Ishikawa (cell line): ENCODE data around the gene DAZAP2.

Source experiments
- CEBPB ChIP-seq: IDR thresholded peaks from 2 replicates; pipeline ENCODE4 v1.6.1; 2012
- CREB1 ChIP-seq: IDR thresholded peaks from 2 replicates; pipeline ENCODE4 v1.6.1; 2012; ENCODE audit warnings: low read depth
- EGR1 ChIP-seq: IDR thresholded peaks from 2 replicates; pipeline ENCODE4 v1.6.1; 2012
- EP300 ChIP-seq: IDR thresholded peaks from 2 replicates; pipeline ENCODE4 v1.6.1; 2012; ENCODE audit warnings: borderline replicate concordance
- FOXM1 ChIP-seq: IDR thresholded peaks from 2 replicates; pipeline ENCODE4 v1.6.1; 2012; ENCODE audit warnings: low read depth, borderline replicate concordance
- NFIC ChIP-seq: IDR thresholded peaks from 2 replicates; pipeline ENCODE4 v1.6.1; 2012
- RAD21 ChIP-seq: IDR thresholded peaks from 2 replicates; pipeline ENCODE4 v1.6.1; 2012; ENCODE audit warnings: low read depth
- REST ChIP-seq: IDR thresholded peaks from 2 replicates; pipeline ENCODE4 v1.6.1; 2012; ENCODE audit warnings: low read depth, mild to moderate bottlenecking
- TAF1 ChIP-seq: IDR thresholded peaks from 2 replicates; pipeline ENCODE4 v1.6.1; 2012; ENCODE audit warnings: low read depth, mild to moderate bottlenecking
- TCF12 ChIP-seq: IDR thresholded peaks from 2 replicates; pipeline ENCODE4 v1.6.1; 2012; ENCODE audit warnings: low read depth
- TEAD4 ChIP-seq: IDR thresholded peaks from 2 replicates; pipeline ENCODE4 v1.6.1; 2012
- YY1 ChIP-seq: IDR thresholded peaks from 2 replicates; pipeline ENCODE4 v1.6.1; 2012; ENCODE audit warnings: low read depth
- ZBTB7A ChIP-seq: IDR thresholded peaks from 2 replicates; pipeline ENCODE4 v1.6.1; 2012; ENCODE audit warnings: low read depth
- TF ChIP-seq, protein P1 (sequence below): IDR thresholded peaks from 2 replicates; pipeline ENCODE4 v1.6.1; 2012
- TF ChIP-seq, protein P2 (sequence below): IDR thresholded peaks from 2 replicates; pipeline ENCODE4 v1.6.1; 2012

Gene DAZAP2

GRCh38 chr12:51191516-51192283 lies 46.9 kb upstream of the DAZAP2 start:
- TF ChIP-seq, protein P1, sequence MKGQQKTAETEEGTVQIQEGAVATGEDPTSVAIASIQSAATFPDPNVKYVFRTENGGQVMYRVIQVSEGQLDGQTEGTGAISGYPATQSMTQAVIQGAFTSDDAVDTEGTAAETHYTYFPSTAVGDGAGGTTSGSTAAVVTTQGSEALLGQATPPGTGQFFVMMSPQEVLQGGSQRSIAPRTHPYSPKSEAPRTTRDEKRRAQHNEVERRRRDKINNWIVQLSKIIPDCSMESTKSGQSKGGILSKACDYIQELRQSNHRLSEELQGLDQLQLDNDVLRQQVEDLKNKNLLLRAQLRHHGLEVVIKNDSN: no peak
- no peak for TF ChIP-seq EGR1
- no peak for TF ChIP-seq CEBPB
- TF ChIP-seq, protein P2, sequence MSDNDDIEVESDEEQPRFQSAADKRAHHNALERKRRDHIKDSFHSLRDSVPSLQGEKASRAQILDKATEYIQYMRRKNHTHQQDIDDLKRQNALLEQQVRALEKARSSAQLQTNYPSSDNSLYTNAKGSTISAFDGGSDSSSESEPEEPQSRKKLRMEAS: no peak

DNA sequence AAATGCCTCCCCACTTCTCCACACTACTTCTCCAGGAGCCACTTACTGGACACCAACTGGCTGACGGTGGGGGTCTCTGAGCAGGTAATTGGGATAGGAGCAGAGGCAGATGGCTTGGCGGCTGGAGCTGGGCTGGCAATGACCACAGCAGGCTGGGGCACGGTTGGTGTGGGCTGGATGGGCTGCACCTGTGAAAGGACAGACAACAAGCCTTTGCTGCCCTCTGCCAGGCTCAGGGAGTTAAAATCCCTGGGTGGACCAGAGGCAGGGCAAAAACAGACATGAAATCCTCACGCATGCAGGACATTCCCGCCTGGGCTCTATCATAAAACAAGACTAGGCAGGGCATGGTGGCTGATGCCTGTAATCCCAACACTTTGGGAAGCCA lies 46.3 kb upstream of the DAZAP2 start:
- TF ChIP-seq CEBPB (no peak), RAD21 (peak; percentile 14; the same call in 1 of the 2 replicates)

DNA sequence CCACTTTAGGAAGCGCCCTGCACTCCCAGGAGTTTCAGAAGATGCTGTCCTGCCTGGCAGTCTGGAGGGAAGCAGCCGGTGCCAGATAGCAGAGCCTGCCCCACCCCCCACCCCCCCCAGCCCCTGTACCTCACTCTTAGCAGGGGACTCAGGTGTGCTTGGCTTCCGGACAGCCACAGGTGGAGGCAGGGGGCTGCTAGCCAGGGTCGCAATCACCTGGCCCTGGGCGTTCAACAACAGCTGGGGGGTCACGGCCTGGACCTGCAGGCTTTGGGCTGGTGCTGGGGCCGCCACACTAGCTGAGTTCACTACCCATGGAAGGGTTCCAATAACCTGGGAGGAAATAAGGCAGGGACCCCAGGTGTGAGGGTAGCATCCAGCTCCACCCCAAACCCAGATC lies 42.8 kb upstream of the DAZAP2 start:
- TF ChIP-seq TCF12 (no peak), EGR1 (no peak), TEAD4 (no peak), EP300 (no peak), RAD21 (no peak), CEBPB (no peak), ZBTB7A (no peak), CREB1 (no peak), REST (no peak), NFIC (no peak), TAF1 (no peak), FOXM1 (no peak), YY1 (no peak)
- TF ChIP-seq, protein P1: no peak
- TF ChIP-seq, protein P2: no peak

- no peak for TF ChIP-seq REST
- TF ChIP-seq NFIC: no peak
- TF ChIP-seq, protein P1: no peak
- no peak for TF ChIP-seq CREB1
Observed at GRCh38 chr12:51196547-51196946, 42.1 kb upstream of the DAZAP2 start.

GRCh38 chr12:51197736-51198567 lies 40.7 kb upstream of the DAZAP2 start:
- TF ChIP-seq, protein P2: no peak
- TF ChIP-seq YY1: no peak
- TF ChIP-seq RAD21: no peak
- no peak for TF ChIP-seq ZBTB7A
- no peak for TF ChIP-seq FOXM1
- TF ChIP-seq TCF12: no peak
